ENCODE results near the gene PLA2G2C.
"Not testable (repeated sequence)": the region's sequence is repeated elsewhere in the genome, so short reads cannot be mapped to it uniquely, and the experiment has no call there.

Gene PLA2G2C

GRCh38 chr1:20185834-20186782, at the start of gene PLA2G2C, which contains the start of gene UBXN10:
TSS of gene PLA2G2C (minus strand) at chr1:20186518. CDS start at chr1:20177363, 9,155 bp downstream.
TSS of gene UBXN10 (plus strand) at chr1:20186096. CDS start at chr1:20190562, 4,466 bp downstream.
- DNase-seq, result peak; percentile 2

GRCh38 chr1:20234788-20235535, 48.6 kb upstream of the PLA2G2C start:
- no peak for DNase-seq

- no peak for DNase-seq
Measured at GRCh38 chr1:20233866-20234265, 47.5 kb upstream of the PLA2G2C start.

GRCh38 chr1:20233394-20233793, 47.1 kb upstream of the PLA2G2C start:
- DNase-seq, result no peak

GRCh38 chr1:20232564-20232963, 46.2 kb upstream of the PLA2G2C start:
- not testable (repeated sequence) for DNase-seq

- no peak for DNase-seq
Measured at GRCh38 chr1:20229171-20229570, 42.9 kb upstream of the PLA2G2C start.

GRCh38 chr1:20228314-20228825, 42.1 kb upstream of the PLA2G2C start:
- DNase-seq, result no peak

GRCh38 chr1:20227704-20228103, 41.4 kb upstream of the PLA2G2C start:
- DNase-seq, result no peak

- no peak for DNase-seq
Measured at GRCh38 chr1:20224546-20224945, 38.2 kb upstream of the PLA2G2C start.

GRCh38 chr1:20223551-20224419, 37.5 kb upstream of the PLA2G2C start:
- no peak for DNase-seq

- no peak for DNase-seq
Measured at GRCh38 chr1:20223106-20223505, 36.8 kb upstream of the PLA2G2C start.

- no peak for DNase-seq
Measured at GRCh38 chr1:20220036-20220435, 33.7 kb upstream of the PLA2G2C start.

- not testable (repeated sequence) for DNase-seq
Measured at GRCh38 chr1:20219053-20219452, 32.7 kb upstream of the PLA2G2C start.

GRCh38 chr1:20216574-20216973, 30.3 kb upstream of the PLA2G2C start:
- DNase-seq, result no peak

- no peak for DNase-seq
Measured at GRCh38 chr1:20215716-20216115, 29.4 kb upstream of the PLA2G2C start.

- DNase-seq, result peak; percentile 77
Measured at GRCh38 chr1:20212685-20213331, 26.5 kb upstream of the PLA2G2C start.

GRCh38 chr1:20212085-20212684, 25.9 kb upstream of the PLA2G2C start:
- DNase-seq, result no peak

- DNase-seq, result no peak
Measured at GRCh38 chr1:20211511-20211931, 25.2 kb upstream of the PLA2G2C start.

GRCh38 chr1:20210736-20211460, 24.6 kb upstream of the PLA2G2C start:
- DNase-seq, result no peak

- no peak for DNase-seq
Measured at GRCh38 chr1:20209471-20209870, 23.2 kb upstream of the PLA2G2C start.

GRCh38 chr1:20207546-20207945, 21.2 kb upstream of the PLA2G2C start:
- DNase-seq, result no peak
